Neuron (in vitro differentiated cells): ENCODE measurements around the gene SLC29A2.
A peak's percentile ranks its signal among the peaks of the same experiment; 100 is the strongest.

ENCODE experiments used
- H2AFZ ChIP-seq: one replicate; pipeline ENCODE4 v1.6.1; 2013; ENCODE audit warnings: low read depth, mild to moderate bottlenecking, inconsistent platforms, low read length, moderate library complexity
- H3K27me3 ChIP-seq: one replicate; pipeline ENCODE4 v1.6.1; 2013; ENCODE audit warnings: low read length; ENCODE audit not compliant: insufficient read depth
- H3K36me3 ChIP-seq: one replicate; pipeline ENCODE4 v1.6.1; 2013; ENCODE audit warnings: low read length; ENCODE audit not compliant: insufficient read depth
- H3K4me1 ChIP-seq: one replicate; pipeline ENCODE4 v1.6.1; 2013; ENCODE audit warnings: low read length; ENCODE audit not compliant: insufficient read depth
- H3K4me3 ChIP-seq: 2 replicates; pipeline ENCODE4 v1.5.1; 2013; ENCODE audit warnings: mild to moderate bottlenecking, low read length, moderate library complexity
- H3K9me3 ChIP-seq: one replicate; pipeline ENCODE4 v1.6.1; 2013; ENCODE audit warnings: low read length

The SLC29A2 gene

DNA sequence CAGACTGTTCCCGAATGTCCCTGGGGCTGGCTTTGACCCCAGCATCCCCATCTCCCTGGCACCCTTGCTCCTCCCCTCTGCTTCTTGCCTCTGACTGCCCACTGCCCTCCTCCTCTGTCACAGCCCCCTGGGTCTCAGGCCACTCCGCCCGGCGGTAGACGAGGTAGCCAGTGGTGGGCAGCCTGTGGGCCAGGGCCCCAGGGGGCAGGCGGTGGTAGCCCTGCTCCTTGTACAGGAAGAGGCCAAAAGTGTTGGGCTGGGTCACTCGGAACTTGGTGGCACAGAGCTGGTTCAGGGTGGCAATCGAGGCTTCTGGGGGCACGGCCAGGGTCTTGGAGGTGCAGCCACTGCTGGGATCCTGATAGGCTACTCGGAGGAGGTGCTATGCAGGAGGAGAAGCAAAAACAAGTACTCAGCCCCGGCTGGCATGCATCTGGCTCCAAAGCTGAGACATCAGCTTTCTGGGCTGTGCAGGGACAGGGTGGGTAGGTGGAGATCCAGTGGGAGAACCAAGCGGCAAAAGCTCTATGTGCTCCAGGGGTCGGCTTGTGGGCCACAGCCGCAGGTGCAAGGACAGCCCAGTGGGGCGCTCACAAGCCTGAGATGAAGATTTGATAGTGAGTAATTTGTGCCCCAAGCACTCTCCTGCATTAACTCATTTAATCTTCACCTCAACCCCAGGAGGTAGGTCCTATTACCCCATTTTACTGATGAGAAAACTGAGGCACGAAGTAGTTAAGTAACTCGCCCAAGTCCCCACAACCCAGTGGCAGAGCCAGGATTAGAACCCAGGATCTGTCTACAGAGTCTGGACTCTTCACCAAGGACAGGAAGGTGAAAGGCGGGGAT is 39.0 kb downstream of the SLC29A2 start:
- no peaks in the 10 kb centered on the region for H3K9me3 ChIP-seq
- no peaks in the 10 kb centered on the region for H3K36me3 ChIP-seq
- H2AFZ ChIP-seq: no peak overlapping the region
- no peaks in the 10 kb centered on the region for H3K27me3 ChIP-seq
- H3K4me3 ChIP-seq: no peak overlapping the region
- peaks cover 36% of the 10 kb centered on the region for H3K4me1 ChIP-seq

- Histone ChIP-seq H3K4me3 (no peak overlapping the region), H3K27me3 (no peaks in the 10 kb centered on the region), H2AFZ (no peak overlapping the region), H3K9me3 (no peaks in the 10 kb centered on the region), H3K4me1 (peaks cover 36% of the 10 kb centered on the region), H3K36me3 (no peaks in the 10 kb centered on the region)
Observed at GRCh38 chr11:66331542-66332370, 39.8 kb downstream of the SLC29A2 start.

DNA sequence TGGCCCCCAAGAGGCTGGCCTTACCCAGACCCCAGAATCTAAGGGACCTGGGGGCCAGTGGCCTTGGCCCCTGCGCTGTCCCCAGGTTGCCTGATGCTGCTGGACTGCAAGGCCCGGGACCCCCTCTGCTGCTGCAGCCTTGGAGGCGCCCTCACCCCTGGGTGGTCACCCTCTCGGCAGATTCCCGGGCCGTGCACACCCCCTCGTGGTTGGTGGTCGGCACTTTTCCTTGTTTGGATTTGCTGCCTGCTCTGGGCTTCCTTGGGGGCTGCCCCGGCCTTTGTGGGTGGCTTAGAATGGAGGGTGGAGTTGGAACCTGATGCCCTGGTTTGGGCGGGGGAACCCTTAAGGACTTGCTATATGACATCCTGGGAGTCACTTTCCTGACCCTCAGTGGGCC is 40.6 kb downstream of the SLC29A2 start:
- H3K4me1 ChIP-seq: peaks cover 36% of the 10 kb centered on the region
- no peak overlapping the region for H2AFZ ChIP-seq
- H3K4me3 ChIP-seq: no peak overlapping the region
- H3K27me3 ChIP-seq: no peaks in the 10 kb centered on the region
- H3K9me3 ChIP-seq: no peaks in the 10 kb centered on the region
- no peaks in the 10 kb centered on the region for H3K36me3 ChIP-seq

- no peak overlapping the region for H3K4me3 ChIP-seq
- H3K27me3 ChIP-seq: no peaks in the 10 kb centered on the region
- no peak overlapping the region for H2AFZ ChIP-seq
- H3K9me3 ChIP-seq: no peaks in the 10 kb centered on the region
- H3K36me3 ChIP-seq: no peaks in the 10 kb centered on the region
- peaks cover 38% of the 10 kb centered on the region for H3K4me1 ChIP-seq
Observed at GRCh38 chr11:66329165-66329673, 42.3 kb downstream of the SLC29A2 start.

GRCh38 chr11:66328302-66329144 is 43.0 kb downstream of the SLC29A2 start:
- peaks cover 38% of the 10 kb centered on the region for H3K4me1 ChIP-seq
- peak overlapping the region; percentile 15 for H2AFZ ChIP-seq
- no peaks in the 10 kb centered on the region for H3K27me3 ChIP-seq
- H3K36me3 ChIP-seq: no peaks in the 10 kb centered on the region
- H3K4me3 ChIP-seq: peak overlapping the region; percentile 24
- H3K9me3 ChIP-seq: no peaks in the 10 kb centered on the region

DNA sequence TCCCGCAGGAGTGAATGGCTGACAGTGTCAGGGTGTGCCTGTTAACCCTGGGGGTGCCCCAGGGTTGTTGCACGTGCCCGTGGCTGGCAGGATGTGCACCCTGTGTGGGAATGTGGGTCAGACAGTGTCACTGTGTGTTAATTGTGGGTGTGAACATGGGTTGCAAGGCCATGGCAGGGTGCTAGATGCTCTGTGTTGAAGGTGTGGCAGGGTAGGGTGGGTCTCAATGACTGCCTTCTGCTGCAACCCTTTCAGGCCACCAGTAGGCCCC is 43.6 kb downstream of the SLC29A2 start:
- Histone ChIP-seq H3K36me3 (no peaks in the 10 kb centered on the region), H3K9me3 (no peaks in the 10 kb centered on the region), H3K4me3 (no peak overlapping the region), H2AFZ (no peak overlapping the region), H3K4me1 (peaks cover 38% of the 10 kb centered on the region), H3K27me3 (no peaks in the 10 kb centered on the region)

DNA sequence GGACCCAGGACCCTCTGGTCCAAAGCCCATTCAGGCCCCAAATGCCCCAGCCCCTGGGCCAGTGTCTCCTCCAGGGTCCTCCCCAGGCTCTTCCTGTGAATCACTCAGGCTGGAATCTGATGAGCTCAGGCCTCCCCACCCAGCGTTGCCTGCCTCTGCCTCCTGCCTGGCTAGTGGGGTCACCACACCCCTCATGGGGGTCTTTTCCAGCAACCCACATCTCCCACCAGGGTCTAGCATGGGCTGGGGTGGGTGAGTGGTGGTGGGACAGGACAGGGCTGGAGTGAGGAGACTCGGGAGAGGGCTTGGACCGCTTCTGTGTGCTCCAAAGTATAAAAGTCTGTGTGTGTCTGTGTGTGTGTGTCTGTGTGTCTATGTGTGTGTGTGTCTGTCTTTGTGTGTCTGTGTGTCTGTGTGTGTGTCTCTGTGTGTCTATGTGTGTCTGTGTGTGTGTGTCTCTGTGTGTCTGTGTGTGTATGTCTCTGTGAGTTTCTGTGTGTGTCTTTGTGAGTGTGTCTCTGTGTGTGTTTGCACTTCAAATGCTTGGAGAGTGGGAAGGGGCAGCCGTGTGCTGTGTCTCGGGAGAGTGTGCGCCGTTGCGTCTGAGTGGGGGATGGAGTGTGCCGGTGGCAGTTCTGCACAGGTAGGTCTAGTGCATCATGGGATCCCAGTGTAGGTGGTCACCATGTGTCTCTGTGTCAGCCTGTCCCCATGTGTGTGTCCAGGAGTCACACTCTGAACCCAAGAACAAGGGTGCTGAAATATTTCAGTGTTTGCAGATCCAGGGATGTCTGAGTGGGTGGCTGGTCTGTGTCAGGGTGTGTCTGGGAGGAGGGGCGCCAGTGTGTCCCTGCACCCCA is 44.2 kb downstream of the SLC29A2 start:
- Histone ChIP-seq H3K4me1 (peaks cover 38% of the 10 kb centered on the region), H3K9me3 (no peaks in the 10 kb centered on the region), H3K4me3 (no peak overlapping the region), H3K36me3 (no peaks in the 10 kb centered on the region), H2AFZ (no peak overlapping the region), H3K27me3 (no peaks in the 10 kb centered on the region)

DNA sequence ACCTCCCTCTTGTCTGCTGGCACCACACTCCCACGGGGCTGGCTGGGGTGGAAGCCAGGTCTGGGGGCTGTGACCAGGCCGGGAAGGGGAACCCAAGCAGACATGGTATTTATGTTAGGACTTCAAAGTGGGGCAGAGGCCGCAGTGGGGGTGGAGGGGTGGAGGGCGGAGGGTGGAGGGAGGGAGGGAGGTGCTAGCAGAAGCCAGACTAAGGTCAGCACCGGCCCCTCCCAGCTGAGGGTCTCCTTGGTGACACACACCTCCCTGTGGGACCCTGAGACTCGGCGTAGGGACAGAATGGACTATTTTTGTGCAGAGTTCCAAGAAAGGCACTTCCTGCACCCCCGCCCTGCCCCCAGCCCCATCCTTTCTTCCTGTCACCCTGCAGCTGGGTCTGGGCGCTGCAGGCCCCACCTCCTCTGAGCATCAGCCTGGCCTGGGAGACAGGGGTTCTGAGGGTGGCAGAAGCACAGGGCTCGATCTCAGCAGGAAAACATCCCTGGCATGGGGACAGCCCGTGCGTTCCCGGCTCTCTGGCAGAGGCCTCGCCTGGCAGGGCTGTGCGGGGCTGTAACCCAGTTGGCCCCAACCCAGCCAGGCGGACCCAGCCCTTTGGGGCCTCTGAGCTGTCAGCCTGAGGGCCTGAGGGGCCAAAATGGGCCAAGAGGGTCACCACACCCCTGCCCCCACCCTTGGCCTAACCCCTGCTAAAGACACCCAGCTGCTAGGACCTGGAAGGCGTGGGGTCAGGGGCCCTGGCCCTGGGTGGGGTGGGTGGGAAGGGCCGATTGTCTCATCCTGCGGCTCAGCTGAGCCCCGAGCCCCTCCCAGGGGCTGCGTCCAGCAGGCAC is 45.1 kb downstream of the SLC29A2 start:
- no peak overlapping the region for H3K4me3 ChIP-seq

GRCh38 chr11:66325263-66325671 is 46.3 kb downstream of the SLC29A2 start:
- Histone ChIP-seq H3K4me3 (no peak overlapping the region), H3K9me3 (no peaks in the 10 kb centered on the region), H3K4me1 (peaks cover 38% of the 10 kb centered on the region)

More for the DNA sequence above, 45.1 kb downstream of the SLC29A2 start:
- Histone ChIP-seq H3K36me3 (no peaks in the 10 kb centered on the region), H3K27me3 (no peaks in the 10 kb centered on the region), H3K4me1 (peaks cover 38% of the 10 kb centered on the region), H2AFZ (no peak overlapping the region), H3K9me3 (no peaks in the 10 kb centered on the region)

DNA sequence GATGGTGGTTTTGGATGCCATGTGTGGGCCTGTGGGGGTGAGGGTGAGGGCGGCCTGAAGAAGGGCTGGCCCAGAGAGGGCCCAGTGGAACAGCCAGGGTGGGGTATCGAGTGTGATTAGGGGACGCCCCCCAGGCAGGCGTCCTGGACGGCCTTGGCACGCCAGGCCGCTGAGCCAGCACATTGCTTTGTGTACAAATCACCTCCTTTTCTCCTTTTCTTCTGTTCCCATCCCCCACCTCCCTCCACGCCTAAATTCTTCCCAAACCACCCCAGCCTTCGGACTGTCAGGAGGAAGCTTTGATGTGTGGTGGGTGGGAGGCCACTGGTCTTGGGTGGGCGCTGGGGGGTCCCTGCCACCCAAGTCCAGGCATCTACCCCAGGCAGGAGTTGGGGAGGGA is 46.9 kb downstream of the SLC29A2 start:
- Histone ChIP-seq H3K4me3 (no peak overlapping the region), H3K9me3 (no peaks in the 10 kb centered on the region), H3K36me3 (no peaks in the 10 kb centered on the region), H3K27me3 (no peaks in the 10 kb centered on the region), H2AFZ (no peak overlapping the region), H3K4me1 (peaks cover 38% of the 10 kb centered on the region)

More at GRCh38 chr11:66325263-66325671, 46.3 kb downstream of the SLC29A2 start:
- Histone ChIP-seq H3K27me3 (no peaks in the 10 kb centered on the region), H3K36me3 (no peaks in the 10 kb centered on the region), H2AFZ (no peak overlapping the region)

DNA sequence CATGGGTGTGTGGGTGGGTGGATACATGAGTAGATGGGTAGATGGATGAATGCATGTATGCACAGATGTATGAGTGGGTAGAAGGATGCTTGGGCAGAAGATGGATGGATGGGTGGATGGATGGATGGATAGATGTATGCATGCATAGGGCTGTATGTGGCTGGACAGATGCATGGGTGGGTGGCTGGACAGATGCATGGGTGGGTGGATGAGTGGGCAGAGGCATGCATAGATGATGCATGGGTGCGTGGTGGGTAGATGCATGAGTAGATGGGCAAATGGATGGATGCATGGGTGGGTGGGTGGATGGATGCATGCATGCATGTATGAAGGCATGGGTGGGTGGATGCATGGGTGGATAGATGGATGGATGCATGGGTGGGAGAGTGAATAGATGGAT is 47.9 kb downstream of the SLC29A2 start:
- H3K4me3 ChIP-seq: no peak overlapping the region
- no peaks in the 10 kb centered on the region for H3K9me3 ChIP-seq
- H3K4me1 ChIP-seq: peaks cover 37% of the 10 kb centered on the region
- H3K36me3 ChIP-seq: no peaks in the 10 kb centered on the region
- no peaks in the 10 kb centered on the region for H3K27me3 ChIP-seq
- H2AFZ ChIP-seq: no peak overlapping the region
